OCI-LY1 (cell line): ENCODE data around the gene HDLBP.

Experiments used
- CTCF ChIP-seq: fragments of 200-600 bp; sonication (generic), shearing (Covaris generic); IDR thresholded peaks from 2 replicates; pipeline ENCODE4 v1.5.1; 2017; ENCODE audit warnings: mild to moderate bottlenecking, antibody characterized with exemption, low read length, moderate library complexity, mixed read lengths
- EZH2 ChIP-seq: fragments of 200-600 bp; sonication (generic), shearing (Covaris generic); IDR thresholded peaks from 2 replicates; pipeline ENCODE4 v1.8.0; 2017; ENCODE audit warnings: borderline replicate concordance, mixed run types, mild to moderate bottlenecking, antibody characterized with exemption, low read length, moderate library complexity, mixed read lengths

- no peak for TF ChIP-seq CTCF
- no peak for TF ChIP-seq EZH2
Measured at GRCh38 chr2:241309684-241310117, 5.8 kb downstream of the HDLBP start.
